NCI-H524 (cell line): ENCODE measurements around the gene TEX19.

Experiments used
- DNase-seq, 2 experiments: peaks; one replicate each; lab custom pipeline; 2025; lab: John Stamatoyannopoulos, UW

Gene TEX19

DNA sequence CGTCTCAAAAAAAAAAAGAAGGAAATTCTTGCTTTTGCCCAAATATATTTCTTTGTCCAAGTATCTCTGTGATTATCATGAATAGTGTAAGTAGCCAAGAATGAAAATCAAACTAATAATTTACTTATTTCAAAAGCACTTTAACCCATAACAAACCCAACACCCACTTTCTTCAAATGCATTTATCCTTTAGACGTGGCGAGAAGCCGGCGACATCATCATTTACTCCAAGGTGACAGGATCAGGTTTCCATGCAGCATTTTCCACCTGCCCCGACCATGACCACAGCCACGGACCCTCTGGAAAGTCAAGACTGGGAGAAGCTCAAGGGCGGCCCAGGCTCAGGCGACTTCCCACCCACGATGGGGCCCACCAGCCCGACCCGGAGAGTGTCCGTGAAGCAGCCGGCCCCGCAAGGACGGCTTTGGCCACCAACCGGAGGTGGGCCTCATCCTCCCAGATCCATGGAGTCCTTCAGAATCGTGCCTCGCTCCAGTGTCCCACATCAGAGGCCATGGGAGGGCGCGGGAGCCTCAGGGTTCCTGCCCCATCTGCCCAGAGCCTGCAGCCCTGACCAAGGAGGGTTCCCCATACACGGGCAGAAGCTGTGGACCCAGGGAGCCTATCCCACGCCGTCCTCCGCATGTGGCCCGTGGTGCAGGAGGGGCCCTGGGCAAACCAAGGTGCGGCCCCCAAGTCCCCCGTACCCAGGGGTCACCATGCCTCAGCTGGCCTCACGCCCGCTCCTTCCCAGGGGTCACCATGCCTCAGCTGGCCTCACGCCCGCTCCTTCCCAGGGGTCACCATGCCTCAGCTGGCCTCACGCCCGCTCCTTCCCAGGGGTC lies 31.2 kb downstream of the TEX19 start:
- no peak for DNase-seq

DNA sequence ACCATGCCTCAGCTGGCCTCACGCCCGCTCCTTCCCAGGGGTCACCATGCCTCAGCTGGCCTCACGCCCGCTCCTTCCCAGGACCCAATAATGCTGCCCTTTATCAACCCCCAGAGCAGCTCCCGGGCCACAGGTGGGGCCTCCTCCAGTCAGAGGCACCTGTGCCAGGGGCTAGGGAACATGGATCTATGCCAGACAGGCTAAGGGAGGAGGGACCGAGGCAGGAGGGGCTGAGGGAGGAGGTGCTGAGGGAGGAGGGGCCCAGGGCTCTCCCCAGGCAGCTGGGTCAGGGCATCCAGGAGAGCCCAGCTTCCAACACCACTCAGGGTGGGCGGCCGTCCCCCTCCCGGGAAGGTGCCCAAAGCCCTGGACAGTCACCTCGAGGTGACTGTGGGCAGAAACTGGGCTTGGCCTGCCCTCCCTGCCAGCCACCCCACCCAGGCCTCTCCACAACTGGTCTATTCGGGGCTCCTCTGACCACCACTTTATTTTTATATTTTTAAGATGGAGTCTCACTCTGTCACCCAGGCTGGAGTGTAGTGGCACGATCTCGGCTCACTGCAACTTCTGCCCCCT lies 31.9 kb downstream of the TEX19 start:
- DNase-seq, result no peak

GRCh38 chr17:82391496-82392066 lies 32.5 kb downstream of the TEX19 start:
- no peak for DNase-seq

DNA sequence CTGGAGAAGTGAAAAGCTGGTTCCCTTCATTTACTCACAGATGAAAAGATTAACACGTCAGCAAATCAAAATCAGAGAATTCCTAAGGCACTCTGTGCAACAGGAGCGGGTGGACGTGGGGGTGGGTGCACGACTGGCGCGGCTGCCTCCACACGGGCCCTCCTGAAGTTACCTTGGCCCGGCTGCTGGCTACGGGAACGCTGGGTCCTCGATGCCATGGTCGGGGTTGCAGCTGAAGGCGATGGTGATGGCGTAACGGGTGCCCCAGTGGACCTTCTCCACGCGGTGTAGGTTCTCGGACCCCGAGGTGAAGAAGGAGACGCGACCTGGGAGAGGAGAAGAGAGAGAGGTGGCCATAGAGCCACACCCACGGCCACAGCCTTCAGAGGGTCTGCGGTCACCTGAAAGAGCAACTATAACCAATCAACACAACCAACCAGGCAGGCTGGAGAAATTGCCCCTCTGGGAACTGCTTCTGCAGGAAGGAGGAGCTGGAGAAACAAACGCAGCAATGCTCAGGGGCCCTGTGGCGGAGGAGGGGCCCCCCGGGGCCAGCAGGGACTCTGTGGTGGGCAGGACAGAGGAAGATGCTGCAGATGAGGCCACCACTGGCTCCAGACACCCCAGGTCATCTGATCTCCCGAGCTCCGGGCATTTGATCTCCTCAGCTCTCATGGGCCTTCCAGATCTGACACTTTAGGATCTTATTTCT lies 33.3 kb downstream of the TEX19 start:
- no peak for DNase-seq

DNA sequence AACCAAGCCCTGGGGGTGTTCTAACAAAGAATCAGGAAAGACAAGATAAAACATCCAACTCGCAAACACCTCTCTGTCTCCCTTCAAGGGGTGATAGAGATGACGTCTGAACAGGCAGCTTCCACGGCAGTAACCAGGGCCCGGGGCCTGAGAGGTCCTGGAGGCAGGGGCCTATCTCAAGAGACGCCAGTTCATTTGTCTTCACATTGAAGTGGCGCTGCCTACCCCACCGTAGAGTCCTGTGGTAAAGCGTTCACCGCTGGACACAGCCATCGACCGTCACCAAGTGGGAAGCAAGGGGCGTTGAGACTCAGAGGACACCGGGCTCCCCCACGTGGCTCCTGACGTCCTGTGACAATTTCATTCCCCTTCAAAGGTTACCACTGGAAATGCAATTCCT lies 33.9 kb downstream of the TEX19 start:
- DNase-seq, result no peak

GRCh38 chr17:82394278-82394677 lies 35.2 kb downstream of the TEX19 start:
- DNase-seq, result no peak

GRCh38 chr17:82396601-82397435 lies 37.8 kb downstream of the TEX19 start:
- DNase-seq, result no peak

GRCh38 chr17:82397449-82398335 lies 38.6 kb downstream of the TEX19 start:
- no peak for DNase-seq

GRCh38 chr17:82399041-82399441 lies 40.0 kb downstream of the TEX19 start:
- peak; percentile 37 to 73 for DNase-seq

DNA sequence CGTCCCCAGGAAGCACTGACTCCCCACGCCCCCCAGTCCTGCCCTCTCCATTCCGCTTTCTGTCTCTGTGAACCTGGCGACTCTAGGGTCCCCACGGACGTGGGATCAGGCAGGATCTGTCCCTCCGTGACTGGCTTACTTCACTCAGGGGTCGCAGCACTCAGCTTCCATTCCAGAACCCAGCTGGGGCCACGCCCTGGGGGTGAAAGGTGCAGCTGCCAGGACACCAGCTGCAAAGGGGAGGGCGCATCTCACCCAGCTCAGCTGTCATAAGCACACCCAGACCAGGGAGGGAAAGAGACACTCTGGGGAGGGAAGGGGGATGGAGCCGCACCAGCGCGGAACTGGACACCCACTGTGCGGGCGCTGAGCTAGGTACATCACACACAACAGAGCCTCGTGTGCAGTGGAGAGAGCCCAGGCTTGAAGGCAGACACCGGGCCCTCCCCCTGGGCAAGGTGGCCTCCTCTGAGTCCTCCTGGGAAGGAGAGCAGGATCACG lies 40.6 kb downstream of the TEX19 start:
- peak in 1 of 2 experiments; percentile 43 for DNase-seq

GRCh38 chr17:82400206-82400605 lies 41.2 kb downstream of the TEX19 start:
- DNase-seq, result peak in 1 of 2 experiments; percentile 8

DNA sequence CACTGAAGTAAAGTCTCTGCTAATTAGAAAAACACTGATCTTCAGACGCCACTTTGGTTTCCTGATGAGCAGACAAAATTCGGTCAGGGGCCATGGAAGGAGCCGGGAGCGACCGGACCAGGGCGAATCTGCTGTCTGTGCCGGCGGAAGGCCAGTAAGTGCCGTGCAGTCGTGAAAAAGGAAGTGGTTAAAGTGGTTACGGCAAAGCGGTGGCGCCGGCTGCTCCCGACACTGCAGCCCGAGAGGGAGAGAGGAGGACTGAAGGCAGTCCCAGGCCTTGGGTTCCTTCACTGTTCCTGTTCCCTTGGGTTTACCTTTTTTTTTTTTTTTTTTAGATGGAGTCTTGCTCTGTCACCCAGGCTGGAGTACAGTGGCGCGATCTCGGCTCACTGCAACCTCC lies 41.8 kb downstream of the TEX19 start:
- no peak for DNase-seq

GRCh38 chr17:82402865-82403264 lies 43.8 kb downstream of the TEX19 start:
- DNase-seq, result no peak

GRCh38 chr17:82403662-82404660 lies 44.9 kb downstream of the TEX19 start:
- no peak for DNase-seq

GRCh38 chr17:82405051-82405450 lies 46.0 kb downstream of the TEX19 start:
- DNase-seq, result no peak

DNA sequence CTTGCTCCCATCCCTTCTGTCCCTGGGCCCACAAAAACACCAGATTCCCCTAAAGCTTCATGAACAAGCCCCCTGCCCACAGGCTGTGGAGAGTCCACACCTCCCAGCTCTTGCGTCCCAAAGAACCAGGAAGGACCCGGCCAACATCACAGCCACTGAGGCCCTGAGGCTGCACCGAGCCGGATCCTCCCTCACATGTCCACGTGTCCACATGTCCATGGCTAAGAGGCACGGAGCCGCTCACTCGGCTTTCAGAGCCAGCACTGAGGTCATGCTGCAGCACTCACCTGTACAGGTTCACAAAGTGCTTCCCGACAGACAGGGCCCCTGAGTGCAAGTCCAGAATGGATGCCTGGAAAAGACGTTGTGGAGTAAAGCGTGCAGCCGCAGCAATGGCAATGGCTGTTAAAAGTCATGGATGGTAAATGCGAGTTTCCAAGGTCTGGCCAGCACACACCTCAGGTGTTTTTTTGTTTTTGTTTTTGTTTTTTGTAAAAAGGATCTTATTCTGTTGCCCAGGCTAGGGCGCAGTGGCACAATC lies 47.2 kb downstream of the TEX19 start:
- DNase-seq, result no peak

GRCh38 chr17:82407255-82407654 lies 48.2 kb downstream of the TEX19 start:
- DNase-seq, result no peak

DNA sequence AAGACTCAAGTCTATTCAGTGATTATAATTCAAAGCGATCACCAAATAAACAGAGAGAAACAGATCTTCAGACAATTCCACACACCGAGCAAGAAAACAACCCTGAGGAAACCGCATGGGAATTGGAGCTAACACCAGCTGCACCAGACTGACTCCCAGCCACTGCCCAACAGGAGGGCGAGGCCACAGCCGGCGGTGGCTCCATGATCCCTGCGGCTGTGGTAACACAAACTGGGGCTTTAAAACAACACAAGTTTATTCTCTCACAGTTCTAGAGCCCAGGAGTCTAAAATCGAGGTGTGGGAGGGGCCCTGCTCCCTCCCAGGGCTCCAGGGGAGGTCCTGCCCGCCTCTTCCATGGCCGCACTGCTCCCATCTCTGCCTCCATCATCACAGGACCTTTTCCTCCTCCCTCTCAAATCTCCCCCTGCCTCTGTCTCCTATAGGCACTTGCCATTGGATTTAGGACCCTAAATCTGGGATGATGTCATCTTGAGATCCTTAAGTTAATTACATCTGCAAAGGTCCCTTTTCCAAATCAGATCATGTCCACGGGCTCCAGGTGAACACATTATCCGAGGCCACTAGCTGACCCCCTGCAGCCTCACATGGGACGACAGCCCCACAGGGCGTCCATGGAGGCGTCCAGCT lies 49.4 kb downstream of the TEX19 start:
- no peak for DNase-seq
